Measurements from ENCODE around the gene CD81.

Gene CD81

GRCh38 chr11:2443881-2444820, 67.0 kb downstream of the CD81 start, which contains the start of gene TRPM5:
TSS of gene TRPM5 (minus strand) at chr11:2444514. CDS start at chr11:2423036, 21,478 bp downstream.
- no peak within 1 kb of the TSS for H3K4me3 ChIP-seq (ENCODE audit: low read length)
- no peak for DNase-seq (ENCODE audit: low read depth)
- TF ChIP-seq CTCF (conservative IDR thresholded peaks at IDR 0.05; ENCODE audit: low read length) = no peak

- H3K4me3 ChIP-seq (ENCODE audit: low read length) = no peak within 1 kb of the TSS
- TF ChIP-seq CTCF (conservative IDR thresholded peaks at IDR 0.05; ENCODE audit: low read length) = no peak
- DNase-seq (ENCODE audit: low read depth) = no peak
Measured at GRCh38 chr11:2444821-2445745, 68.0 kb downstream of the CD81 start, which contains the start of gene KCNQ1. TSS of gene KCNQ1 (plus strand) at chr11:2445008. CDS start at chr11:2445099, 91 bp downstream.

GRCh38 chr11:2445746-2446551, 68.8 kb downstream of the CD81 start:
- no peak for TF ChIP-seq CTCF (conservative IDR thresholded peaks at IDR 0.05; ENCODE audit: low read length)
- DNase-seq (ENCODE audit: low read depth) = no peak
- no peak overlapping the region for H3K4me3 ChIP-seq (ENCODE audit: low read length)

- no peak overlapping the region for H3K4me3 ChIP-seq (ENCODE audit: low read length)
- DNase-seq (ENCODE audit: low read depth) = no peak
- TF ChIP-seq CTCF (conservative IDR thresholded peaks at IDR 0.05; ENCODE audit: low read length) = no peak
Measured at GRCh38 chr11:2446590-2447252, 69.6 kb downstream of the CD81 start.
